ENCODE measurements around the gene DENND4B.
A peak's percentile ranks its signal among the peaks of the same experiment; 100 is the strongest.

The DENND4B gene

DNA sequence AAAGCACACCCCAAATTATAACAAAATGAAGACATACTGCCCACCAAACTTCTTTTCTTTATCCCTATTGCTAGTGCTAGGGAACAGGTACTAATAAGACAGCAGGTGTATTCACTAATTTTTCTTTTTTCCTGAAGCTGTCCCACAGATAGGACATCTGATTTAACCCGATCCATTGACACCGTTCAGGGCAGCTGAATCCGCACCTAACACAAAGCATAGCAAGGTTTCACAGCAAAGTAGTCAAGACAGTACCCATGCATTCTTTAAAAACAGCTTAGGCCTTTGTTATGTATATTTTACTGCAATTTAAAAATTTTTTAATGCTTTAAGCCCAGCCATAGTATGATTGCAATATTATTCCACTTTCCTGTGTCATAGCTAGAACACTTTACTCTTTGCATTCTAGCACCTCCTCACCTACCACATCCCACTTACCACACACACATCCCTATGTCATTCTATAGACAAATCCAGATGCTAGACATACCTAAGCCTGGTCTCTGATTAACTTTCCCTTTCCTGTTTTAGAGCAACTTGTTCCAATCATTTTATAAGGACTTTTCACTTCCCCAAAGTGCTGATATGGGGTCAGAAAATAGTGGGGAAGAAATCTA lies 64.1 kb downstream of the DENND4B start:
- no peak for DNase-seq (ENCODE audit: low read depth)
- TF ChIP-seq, protein P1, sequence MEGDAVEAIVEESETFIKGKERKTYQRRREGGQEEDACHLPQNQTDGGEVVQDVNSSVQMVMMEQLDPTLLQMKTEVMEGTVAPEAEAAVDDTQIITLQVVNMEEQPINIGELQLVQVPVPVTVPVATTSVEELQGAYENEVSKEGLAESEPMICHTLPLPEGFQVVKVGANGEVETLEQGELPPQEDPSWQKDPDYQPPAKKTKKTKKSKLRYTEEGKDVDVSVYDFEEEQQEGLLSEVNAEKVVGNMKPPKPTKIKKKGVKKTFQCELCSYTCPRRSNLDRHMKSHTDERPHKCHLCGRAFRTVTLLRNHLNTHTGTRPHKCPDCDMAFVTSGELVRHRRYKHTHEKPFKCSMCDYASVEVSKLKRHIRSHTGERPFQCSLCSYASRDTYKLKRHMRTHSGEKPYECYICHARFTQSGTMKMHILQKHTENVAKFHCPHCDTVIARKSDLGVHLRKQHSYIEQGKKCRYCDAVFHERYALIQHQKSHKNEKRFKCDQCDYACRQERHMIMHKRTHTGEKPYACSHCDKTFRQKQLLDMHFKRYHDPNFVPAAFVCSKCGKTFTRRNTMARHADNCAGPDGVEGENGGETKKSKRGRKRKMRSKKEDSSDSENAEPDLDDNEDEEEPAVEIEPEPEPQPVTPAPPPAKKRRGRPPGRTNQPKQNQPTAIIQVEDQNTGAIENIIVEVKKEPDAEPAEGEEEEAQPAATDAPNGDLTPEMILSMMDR (IDR thresholded peaks at IDR 0.05; ENCODE audit: control insufficient read depth, extremely low read depth, insufficient read depth), result no peak
- H3K4me3 ChIP-seq (ENCODE audit: low read depth, low read length), result no peak overlapping the region; the same call in 1 of the 2 replicates

DNA sequence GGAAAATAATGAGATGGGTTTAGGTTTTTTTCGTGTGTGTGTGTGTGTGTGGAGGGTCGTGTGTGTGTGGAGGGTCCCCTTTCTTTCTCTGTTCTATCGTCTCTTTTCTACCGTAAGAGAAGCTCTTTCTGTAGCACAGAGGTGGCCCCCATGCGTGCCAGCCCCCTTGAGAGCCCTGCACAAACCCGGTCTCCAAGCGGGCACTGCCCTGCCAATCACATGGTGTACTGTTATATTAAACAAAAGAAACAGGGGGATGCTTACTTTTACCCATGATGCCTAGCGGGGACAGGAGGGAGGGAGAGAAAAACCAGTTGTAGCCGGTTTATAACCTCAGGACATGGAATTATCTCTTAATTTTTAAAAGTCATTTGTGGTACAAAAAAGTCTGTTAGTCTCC lies 64.8 kb downstream of the DENND4B start:
- DNase-seq (ENCODE audit: low read depth), result peak; percentile 10
- peak overlapping the region; percentile 26 for H3K4me3 ChIP-seq (ENCODE audit: low read depth, low read length)
- TF ChIP-seq, protein P1 (IDR thresholded peaks at IDR 0.05; ENCODE audit: control insufficient read depth, extremely low read depth, insufficient read depth), result no peak

DNA sequence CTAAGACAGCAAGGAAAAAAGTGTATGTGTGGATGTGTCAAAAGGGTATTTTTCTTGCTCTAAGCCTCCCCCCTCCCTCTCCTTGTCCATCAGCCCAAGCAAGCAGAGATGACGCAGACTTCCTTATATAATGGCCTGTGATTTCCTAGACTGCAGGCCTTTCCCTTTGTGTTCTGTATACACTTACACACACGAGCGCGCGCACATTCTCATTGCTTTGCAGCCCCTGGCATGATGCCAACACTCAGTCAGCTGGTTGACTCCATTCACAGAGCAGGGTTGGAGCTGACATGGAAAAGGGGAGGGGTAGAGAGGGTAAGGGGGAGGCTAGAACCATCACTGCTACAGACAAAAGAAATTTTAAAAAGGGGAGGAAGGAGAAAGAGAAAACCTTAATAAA lies 65.6 kb downstream of the DENND4B start:
- peak overlapping the region; percentile 26 for H3K4me3 ChIP-seq (ENCODE audit: low read depth, low read length)
- TF ChIP-seq, protein P1 (IDR thresholded peaks at IDR 0.05; ENCODE audit: control insufficient read depth, extremely low read depth, insufficient read depth), result no peak
- DNase-seq (ENCODE audit: low read depth), result peak; percentile 86

DNA sequence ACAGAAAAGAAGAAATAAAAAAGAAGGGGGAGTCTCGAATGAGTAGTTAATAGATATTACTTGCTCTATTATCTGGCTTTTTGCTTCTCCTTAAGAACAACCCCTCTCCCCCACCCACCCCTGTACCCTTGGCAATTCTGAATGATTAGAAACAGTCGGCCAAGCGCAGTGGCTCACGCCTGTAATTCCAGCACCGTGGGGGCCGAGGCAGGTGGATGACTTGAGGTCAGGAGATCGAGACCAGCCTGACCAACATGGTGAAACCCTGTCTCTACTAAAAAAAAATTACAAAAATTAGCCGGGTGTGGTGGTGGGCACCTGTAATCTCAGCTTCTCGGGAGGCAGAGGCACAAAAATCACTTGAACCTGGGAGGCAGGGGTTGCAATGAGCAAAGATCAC lies 66.5 kb downstream of the DENND4B start:
- no peak overlapping the region for H3K4me3 ChIP-seq (ENCODE audit: low read depth, low read length)
- DNase-seq (ENCODE audit: low read depth), result no peak
- TF ChIP-seq, protein P1 (IDR thresholded peaks at IDR 0.05; ENCODE audit: control insufficient read depth, extremely low read depth, insufficient read depth), result no peak

All from LNCaP clone FGC (cell line).